H9 (cell line): ENCODE measurements around the gene UBE2N. TPM values are rescaled to one million over a fixed set of nuclear protein-coding genes. Genes with fewer than 3 reads are reported as not detected.
"Not testable (repeated sequence)": the region's sequence is repeated elsewhere in the genome, so short reads cannot be mapped to it uniquely, and the experiment has no call there.

Experiments used
- DNase-seq: peaks from one replicate; pipeline ENCODE4 v3.0.0-alpha.2; 2017
- H2AFZ ChIP-seq: one replicate; pipeline ENCODE4 v1.6.1; 2013; ENCODE audit warnings: mild to moderate bottlenecking, low read length, control low read depth, moderate library complexity
- H2AK5ac ChIP-seq: 2 replicates; pipeline ENCODE4 v1.6.1; 2013; ENCODE audit warnings: low read length, control low read depth, mixed read lengths; ENCODE audit not compliant: insufficient read length
- H2BK120ac ChIP-seq: one replicate; pipeline ENCODE4 v1.6.1; 2013; ENCODE audit warnings: low read depth, mild to moderate bottlenecking, low read length, control low read depth, inconsistent platforms; ENCODE audit not compliant: poor library complexity, severe bottlenecking
- H2BK12ac ChIP-seq: 2 replicates; pipeline ENCODE4 v1.6.1; 2013; ENCODE audit warnings: low read length, control low read depth, mixed read lengths, low read depth; ENCODE audit not compliant: insufficient read length
- H2BK15ac ChIP-seq: 2 replicates; pipeline ENCODE4 v1.6.1; 2013; ENCODE audit warnings: low read depth, low read length, control low read depth
- H2BK20ac ChIP-seq: one replicate; pipeline ENCODE4 v1.6.1; 2013; ENCODE audit warnings: low read depth, mild to moderate bottlenecking, low read length, control low read depth, inconsistent platforms; ENCODE audit not compliant: poor library complexity, severe bottlenecking
- H2BK5ac ChIP-seq: 2 replicates; pipeline ENCODE4 v1.6.1; 2013; ENCODE audit warnings: low read length, control low read depth, mixed read lengths; ENCODE audit not compliant: insufficient read length
- H3K14ac ChIP-seq: 2 replicates; pipeline ENCODE4 v1.6.1; 2013; ENCODE audit warnings: low read length, control low read depth; ENCODE audit not compliant: insufficient read depth
- H3K18ac ChIP-seq: 2 replicates; pipeline ENCODE4 v1.6.1; 2013; ENCODE audit warnings: low read depth, mild to moderate bottlenecking, mixed read lengths, low read length, control low read depth; ENCODE audit not compliant: insufficient read length
- H3K23ac ChIP-seq: 2 replicates; pipeline ENCODE4 v1.6.1; 2013; ENCODE audit warnings: low read length, control low read depth, mixed read lengths, low read depth; ENCODE audit not compliant: insufficient read length
- H3K23me2 ChIP-seq: 2 replicates; pipeline ENCODE4 v1.6.1; 2013; ENCODE audit warnings: low read depth, mild to moderate bottlenecking, mixed read lengths, low read length, control low read depth; ENCODE audit not compliant: insufficient read length, poor library complexity, severe bottlenecking
- H3K27ac ChIP-seq: 2 replicates; pipeline ENCODE4 v1.5.1; 2013; ENCODE audit warnings: low read length, control low read depth, mixed read lengths, low read depth; ENCODE audit not compliant: insufficient read length
- H3K27me3 ChIP-seq: 2 replicates; pipeline ENCODE4 v1.6.1; 2013; ENCODE audit warnings: low read length, control low read depth, inconsistent platforms; ENCODE audit not compliant: insufficient read depth
- H3K4ac ChIP-seq: 2 replicates; pipeline ENCODE4 v1.6.1; 2013; ENCODE audit warnings: low read depth, mild to moderate bottlenecking, control low read depth, inconsistent platforms, low read length, moderate library complexity
- H3K4me1 ChIP-seq: 2 replicates; pipeline ENCODE4 v1.6.1; 2013; ENCODE audit warnings: low read length, control low read depth, inconsistent platforms; ENCODE audit not compliant: insufficient read depth
- H3K4me2 ChIP-seq: 2 replicates; pipeline ENCODE4 v1.6.1; 2013; ENCODE audit warnings: low read length, control low read depth, mixed read lengths; ENCODE audit not compliant: insufficient read length, insufficient read depth
- H3K56ac ChIP-seq: 2 replicates; pipeline ENCODE4 v1.6.1; 2013; ENCODE audit warnings: low read depth, mild to moderate bottlenecking, mixed read lengths, low read length, control low read depth; ENCODE audit not compliant: insufficient read length
- H3K79me1 ChIP-seq: 2 replicates; pipeline ENCODE4 v1.6.1; 2013; ENCODE audit warnings: low read depth, mild to moderate bottlenecking, moderate library complexity, low read length, control low read depth, inconsistent platforms; ENCODE audit not compliant: insufficient read depth, poor library complexity, severe bottlenecking
- H3K79me2 ChIP-seq: 2 replicates; pipeline ENCODE4 v1.6.1; 2013; ENCODE audit warnings: low read length, control low read depth, inconsistent platforms; ENCODE audit not compliant: insufficient read depth
- H3K9ac ChIP-seq: 2 replicates; pipeline ENCODE4 v1.6.1; 2013; ENCODE audit warnings: low read length, control low read depth, mixed read lengths; ENCODE audit not compliant: insufficient read length; ENCODE audit errors: extremely low read depth
- H3K9me3 ChIP-seq: one replicate; pipeline ENCODE4 v1.6.1; 2013; ENCODE audit warnings: low read depth, low read length, inconsistent platforms; ENCODE audit not compliant: control insufficient read depth
- H3T11ph ChIP-seq: one replicate; pipeline ENCODE4 v1.6.1; 2013; ENCODE audit warnings: mild to moderate bottlenecking, low read length, control low read depth, inconsistent platforms
- H4K20me1 ChIP-seq: one replicate; pipeline ENCODE4 v1.6.1; 2013; ENCODE audit not compliant: control insufficient read depth, insufficient read length, insufficient read depth
- H4K5ac ChIP-seq: 2 replicates; pipeline ENCODE4 v1.6.1; 2013; ENCODE audit warnings: low read depth, mild to moderate bottlenecking, mixed read lengths, low read length, control low read depth; ENCODE audit not compliant: insufficient read length
- H4K8ac ChIP-seq: replicated peaks from 2 replicates; pipeline ENCODE4 v1.6.1; 2013; ENCODE audit warnings: low read length, control low read depth, mixed read lengths, low read depth; ENCODE audit not compliant: insufficient read length
- H4K91ac ChIP-seq: 2 replicates; pipeline ENCODE4 v1.6.1; 2013; ENCODE audit warnings: low read depth, mild to moderate bottlenecking, moderate library complexity, mixed read lengths, low read length, control low read depth; ENCODE audit not compliant: insufficient read length
- H3K27ac Mint-ChIP-seq, 3 experiments: 2 replicates in 2 of 3; 3 replicates in 1 of 3; pipeline ENCODE4 v1.8.0; 2020 to 2021; ENCODE audit warnings: mixed read lengths in 3 of 3, mild to moderate bottlenecking in 1 of 3, moderate library complexity in 1 of 3
- H3K27me3 Mint-ChIP-seq: 2 replicates; pipeline ENCODE4 v1.8.0; 2021; ENCODE audit warnings: low read depth, mild to moderate bottlenecking, moderate library complexity, mixed read lengths
- H3K36me3 Mint-ChIP-seq, 3 experiments: 2 replicates in 2 of 3; 3 replicates in 1 of 3; pipeline ENCODE4 v1.8.0; 2020 to 2021; ENCODE audit warnings: low read depth in 3 of 3, mixed read lengths in 3 of 3; ENCODE audit not compliant: insufficient read depth in 1 of 3
- H3K4me1 Mint-ChIP-seq, 2 experiments: 2 replicates each; pipeline ENCODE4 v1.8.0; 2020; ENCODE audit warnings: mixed read lengths in 2 of 2
- H3K4me3 Mint-ChIP-seq, 2 experiments: 2 replicates in 1 of 2; 3 replicates in 1 of 2; pipeline ENCODE4 v1.8.0; 2020 to 2021; ENCODE audit warnings: mild to moderate bottlenecking in 2 of 2, mixed read lengths in 2 of 2, moderate library complexity in 1 of 2
- H3K9me3 Mint-ChIP-seq, 2 experiments: 2 replicates in 1 of 2; 3 replicates in 1 of 2; pipeline ENCODE4 v1.8.0; 2020; ENCODE audit warnings: mild to moderate bottlenecking in 2 of 2, mixed read lengths in 2 of 2, moderate library complexity in 1 of 2
- WGBS: extraction: QIAGEN DNeasy Blood & Tissue Kit; methylation state at CpG from one replicate; pipeline ENCODE4 v1.1.7; 2013; ENCODE audit warnings: missing lambda C conversion rate, low lambda C conversion rate, mixed read lengths; ENCODE audit not compliant: insufficient read length; ENCODE audit errors: extremely low coverage; 5-methylcytosine and 5-hydroxymethylcytosine counted together
- total RNA-seq: library from RNA; stranded (reverse); gene quantifications from 2 replicates; pipeline ENCODE4 v1.2.1, GENCODE V29; 2021
- TF ChIP-seq, protein P1 (sequence below): fragments of 200-600 bp; sonication (generic); conservative IDR thresholded peaks from 3 replicates; pipeline ENCODE4 v1.8.0; 2021; ENCODE audit warnings: antibody characterized with exemption, mild to moderate bottlenecking

UBE2N gene
- total RNA-seq, 1 experiment from 2014 or later: 192 TPM

DNA sequence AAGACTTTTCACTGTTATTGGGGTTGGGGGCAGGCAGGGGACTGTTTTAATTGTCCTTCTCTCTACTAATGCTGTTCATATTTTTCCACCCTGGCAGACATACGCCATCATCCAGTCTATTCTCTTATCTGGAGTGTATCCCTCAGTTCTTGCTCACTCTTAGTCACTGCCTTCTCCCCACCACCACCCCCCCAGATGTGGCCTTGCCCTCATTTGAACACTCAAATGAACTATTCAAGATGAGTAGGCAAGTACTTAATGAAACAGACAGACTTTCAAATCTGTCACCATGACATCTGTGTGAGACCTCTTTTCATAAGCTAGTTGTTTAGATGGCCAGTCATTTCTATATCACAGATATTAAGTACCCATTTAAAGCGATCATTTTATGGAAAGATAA is 54.0 kb downstream of the UBE2N start:
- no peak for DNase-seq
- Histone ChIP-seq H3K79me2 (peaks cover 36% of the 10 kb centered on the region; the same call in 1 of the 2 replicates), H3K79me1 (peaks cover 11% of the 10 kb centered on the region), H3K4me1 (no peaks in the 10 kb centered on the region), H3K27me3 (no peaks in the 10 kb centered on the region), H4K91ac (no peak overlapping the region), H3K27ac (no peak overlapping the region), H2BK15ac (no peak overlapping the region), H3K4me2 (no peak overlapping the region), H3K56ac (no peak overlapping the region), H3K23me2 (no peaks in the 10 kb centered on the region), H2BK5ac (no peak overlapping the region), H2AFZ (no peak overlapping the region), H4K8ac (no peak overlapping the region), H3K9me3 (no peaks in the 10 kb centered on the region), H4K5ac (no peak overlapping the region), H3K14ac (no peak overlapping the region), H2BK20ac (no peak overlapping the region), H2AK5ac (no peak overlapping the region), H2BK12ac (no peak overlapping the region), H3K4ac (no peak overlapping the region), H3K9ac (no peak overlapping the region), H4K20me1 (no peaks in the 10 kb centered on the region), H3K18ac (no peak overlapping the region), H2BK120ac (no peak overlapping the region), H3K23ac (no peak overlapping the region), H3T11ph (no peak overlapping the region)
- no peaks in the 10 kb centered on the region for H3K27me3 Mint-ChIP-seq
- H3K36me3 Mint-ChIP-seq: peaks cover 9 to 15% (median 14%) of the 10 kb centered on the region in 3 experiments; a peak in 6 of 7 replicates
- TF ChIP-seq, protein P1, sequence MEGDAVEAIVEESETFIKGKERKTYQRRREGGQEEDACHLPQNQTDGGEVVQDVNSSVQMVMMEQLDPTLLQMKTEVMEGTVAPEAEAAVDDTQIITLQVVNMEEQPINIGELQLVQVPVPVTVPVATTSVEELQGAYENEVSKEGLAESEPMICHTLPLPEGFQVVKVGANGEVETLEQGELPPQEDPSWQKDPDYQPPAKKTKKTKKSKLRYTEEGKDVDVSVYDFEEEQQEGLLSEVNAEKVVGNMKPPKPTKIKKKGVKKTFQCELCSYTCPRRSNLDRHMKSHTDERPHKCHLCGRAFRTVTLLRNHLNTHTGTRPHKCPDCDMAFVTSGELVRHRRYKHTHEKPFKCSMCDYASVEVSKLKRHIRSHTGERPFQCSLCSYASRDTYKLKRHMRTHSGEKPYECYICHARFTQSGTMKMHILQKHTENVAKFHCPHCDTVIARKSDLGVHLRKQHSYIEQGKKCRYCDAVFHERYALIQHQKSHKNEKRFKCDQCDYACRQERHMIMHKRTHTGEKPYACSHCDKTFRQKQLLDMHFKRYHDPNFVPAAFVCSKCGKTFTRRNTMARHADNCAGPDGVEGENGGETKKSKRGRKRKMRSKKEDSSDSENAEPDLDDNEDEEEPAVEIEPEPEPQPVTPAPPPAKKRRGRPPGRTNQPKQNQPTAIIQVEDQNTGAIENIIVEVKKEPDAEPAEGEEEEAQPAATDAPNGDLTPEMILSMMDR: no peak
- peaks cover 13 to 14% of the 10 kb centered on the region in 2 experiments; a peak in 3 of 4 replicates for H3K4me1 Mint-ChIP-seq
- peak overlapping the region in 1 of 3 experiments; percentile 51; a peak in 1 of 7 replicates for H3K27ac Mint-ChIP-seq
- no CpG with 5 or more reads among the region's 2 CpGs for WGBS
- no peaks in the 10 kb centered on the region for H3K9me3 Mint-ChIP-seq
- H3K4me3 Mint-ChIP-seq: no peak overlapping the region

DNA sequence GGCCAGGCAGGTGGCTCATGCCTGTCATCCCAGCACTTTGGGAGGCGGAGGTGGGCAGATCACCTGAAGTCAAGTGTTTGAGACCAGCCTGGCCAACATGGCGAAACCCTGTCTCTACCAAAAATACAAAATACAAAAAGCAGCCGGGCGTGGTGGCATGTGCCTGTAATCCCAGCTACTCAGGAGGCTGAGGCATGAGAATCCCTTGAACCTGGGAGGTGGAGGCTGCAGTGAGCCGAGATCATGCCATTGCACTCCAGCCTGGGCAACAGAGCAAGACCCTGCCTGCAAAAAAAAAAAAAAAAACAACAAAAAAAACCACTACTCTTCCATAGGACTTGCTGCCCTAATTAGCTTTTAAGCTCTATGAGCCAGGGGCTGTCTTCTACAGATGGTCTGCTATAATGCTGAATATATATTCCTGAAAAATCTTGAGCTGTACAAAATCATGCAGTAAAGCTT is 59.7 kb downstream of the UBE2N start:
- not testable (repeated sequence) for H3K9me3 Mint-ChIP-seq

More for the DNA sequence above, 59.7 kb downstream of the UBE2N start:
- peaks cover 34 to 37% of the 10 kb centered on the region in 2 experiments for H3K4me1 Mint-ChIP-seq
- H3K56ac ChIP-seq, DNase-seq, H2BK5ac ChIP-seq, H3K4me2 ChIP-seq, H3K4me1 ChIP-seq, H3K36me3 Mint-ChIP-seq, H4K20me1 ChIP-seq, H2BK120ac ChIP-seq, H3K4me3 Mint-ChIP-seq, H2AFZ ChIP-seq, H3K23ac ChIP-seq, H4K5ac ChIP-seq, H3K9me3 ChIP-seq, H4K8ac ChIP-seq, H3K18ac ChIP-seq, H3K27me3 Mint-ChIP-seq, H3K27ac ChIP-seq, H3K9ac ChIP-seq, H4K91ac ChIP-seq, H3K4ac ChIP-seq, H2BK20ac ChIP-seq, H3K27me3 ChIP-seq, H3T11ph ChIP-seq, H3K23me2 ChIP-seq, H2BK12ac ChIP-seq, H2BK15ac ChIP-seq, H2AK5ac ChIP-seq, H3K79me1 ChIP-seq, H3K14ac ChIP-seq: not testable (repeated sequence)
- H3K27ac Mint-ChIP-seq: peak overlapping the region in 2 of 3 experiments; percentile 6 to 42; a peak in 1 of 7 replicates
- no CpG with 5 or more reads among the region's 5 CpGs for WGBS
- H3K79me2 ChIP-seq: peaks cover 44% of the 10 kb centered on the region; the same call in 1 of the 2 replicates
